ENCODE measurements around the gene ESF1.

Gene ESF1, protein sequence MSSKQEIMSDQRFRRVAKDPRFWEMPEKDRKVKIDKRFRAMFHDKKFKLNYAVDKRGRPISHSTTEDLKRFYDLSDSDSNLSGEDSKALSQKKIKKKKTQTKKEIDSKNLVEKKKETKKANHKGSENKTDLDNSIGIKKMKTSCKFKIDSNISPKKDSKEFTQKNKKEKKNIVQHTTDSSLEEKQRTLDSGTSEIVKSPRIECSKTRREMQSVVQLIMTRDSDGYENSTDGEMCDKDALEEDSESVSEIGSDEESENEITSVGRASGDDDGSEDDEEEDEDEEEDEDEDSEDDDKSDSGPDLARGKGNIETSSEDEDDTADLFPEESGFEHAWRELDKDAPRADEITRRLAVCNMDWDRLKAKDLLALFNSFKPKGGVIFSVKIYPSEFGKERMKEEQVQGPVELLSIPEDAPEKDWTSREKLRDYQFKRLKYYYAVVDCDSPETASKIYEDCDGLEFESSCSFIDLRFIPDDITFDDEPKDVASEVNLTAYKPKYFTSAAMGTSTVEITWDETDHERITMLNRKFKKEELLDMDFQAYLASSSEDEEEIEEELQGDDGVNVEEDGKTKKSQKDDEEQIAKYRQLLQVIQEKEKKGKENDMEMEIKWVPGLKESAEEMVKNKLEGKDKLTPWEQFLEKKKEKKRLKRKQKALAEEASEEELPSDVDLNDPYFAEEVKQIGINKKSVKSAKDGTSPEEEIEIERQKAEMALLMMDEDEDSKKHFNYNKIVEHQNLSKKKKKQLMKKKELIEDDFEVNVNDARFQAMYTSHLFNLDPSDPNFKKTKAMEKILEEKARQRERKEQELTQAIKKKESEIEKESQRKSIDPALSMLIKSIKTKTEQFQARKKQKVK
- 28.6 to 47.7 (median 30.9) reads per million in 4 experiments for total RNA-seq

- peak; percentile 92 for DNase-seq
These were observed at the start of gene ESF1, which contains the start of gene NDUFAF5 for GRCh38 chr20:13784893-13785715. Gene ESF1, minus strand, starts transcription at chr20:13784919. Its CDS starts 1,779 bp downstream, at chr20:13783140. Gene NDUFAF5, plus strand, starts transcription at chr20:13785028. Its CDS starts 41 bp downstream, at chr20:13785069.

GRCh38 chr20:13831476-13831875, 46.8 kb upstream of the ESF1 start:
- DNase-seq: no peak

GRCh38 chr20:13825465-13825864, 40.7 kb upstream of the ESF1 start:
- DNase-seq: no peak

DNA sequence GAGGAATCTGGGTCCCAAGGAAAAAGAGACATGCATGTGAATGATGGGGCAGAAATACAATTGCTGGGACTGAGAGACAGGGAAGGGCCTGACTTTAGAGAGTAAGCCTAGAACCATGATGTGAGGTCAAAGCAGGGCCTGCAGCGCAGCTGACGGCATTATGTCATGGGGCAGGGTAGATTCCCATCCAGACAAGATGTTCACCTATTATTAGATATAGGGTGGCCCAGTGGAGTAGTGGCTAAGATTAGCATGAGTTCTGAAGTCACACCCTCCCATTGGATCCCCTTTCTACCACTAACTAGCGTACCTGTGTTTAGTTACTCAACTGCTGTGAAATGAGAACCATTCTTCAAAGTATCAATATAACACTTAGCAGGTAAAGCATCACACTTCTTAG, 39.7 kb upstream of the ESF1 start:
- no peak for DNase-seq

DNA sequence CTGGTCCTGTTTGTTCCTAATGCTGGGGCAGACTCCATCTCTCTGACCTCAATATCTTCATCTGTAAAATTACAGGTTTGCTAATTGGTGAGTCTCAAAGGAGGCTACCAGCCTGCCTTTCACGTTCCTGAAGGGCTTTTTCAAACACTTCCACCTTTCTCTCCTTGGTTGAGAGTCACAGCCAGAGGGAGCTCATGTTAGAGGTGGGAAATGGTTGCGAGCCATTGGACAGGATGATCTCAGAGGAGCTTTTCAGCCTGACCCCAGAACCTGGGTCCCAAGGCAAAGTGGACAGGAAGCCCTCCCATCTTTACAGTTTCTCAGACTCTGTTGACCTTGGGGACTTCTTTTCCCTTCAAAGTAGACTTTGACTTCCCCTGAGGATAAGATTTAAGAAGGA, 37.7 kb upstream of the ESF1 start:
- no peak for DNase-seq

- no peak for DNase-seq
These were observed 37.2 kb upstream of the ESF1 start for GRCh38 chr20:13821876-13822275.

- DNase-seq: no peak
These were observed 35.3 kb upstream of the ESF1 start for GRCh38 chr20:13819885-13820645.

- no peak for DNase-seq
These were observed 32.6 kb upstream of the ESF1 start for GRCh38 chr20:13817342-13817741.

DNA sequence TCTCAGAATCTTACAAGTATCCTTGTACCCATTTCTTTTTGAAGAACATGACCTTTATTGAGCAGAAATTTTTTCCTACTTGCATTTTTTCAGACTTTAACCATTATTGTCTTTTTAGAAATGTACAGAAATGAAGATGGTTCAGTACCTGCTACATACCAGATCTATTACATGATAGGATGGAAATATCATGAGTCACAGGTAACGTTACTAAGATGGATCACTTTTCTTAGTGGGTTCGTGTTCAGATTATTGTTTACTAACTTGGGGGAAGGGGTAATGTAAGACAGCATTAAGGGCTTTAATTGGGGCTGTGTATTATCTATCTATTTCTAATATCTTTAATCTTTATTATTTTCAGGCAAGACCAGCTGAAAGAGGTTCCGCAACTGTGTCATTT, 32.0 kb upstream of the ESF1 start:
- no peak for DNase-seq

DNA sequence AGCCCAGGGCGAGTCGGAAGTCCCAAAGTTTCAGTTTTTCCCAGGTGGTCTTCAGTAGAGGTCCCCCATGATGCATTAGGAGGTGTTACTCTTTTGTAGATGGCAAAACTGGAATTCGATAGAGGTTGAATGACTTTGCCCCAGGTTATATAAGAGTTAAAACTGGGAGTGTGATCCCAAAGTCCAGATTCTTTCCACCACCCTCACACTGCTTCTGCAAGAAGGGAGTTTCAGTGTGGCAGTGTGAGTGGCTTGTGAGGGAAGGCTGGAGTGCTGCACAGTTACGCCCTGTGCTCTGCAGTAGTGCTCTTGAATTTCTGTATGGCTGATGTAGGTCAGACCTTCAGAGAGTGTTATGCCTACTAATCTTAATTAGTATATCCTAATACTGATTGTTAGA, 30.0 kb upstream of the ESF1 start:
- DNase-seq: no peak

GRCh38 chr20:13813910-13814309, 29.2 kb upstream of the ESF1 start:
- DNase-seq: no peak

DNA sequence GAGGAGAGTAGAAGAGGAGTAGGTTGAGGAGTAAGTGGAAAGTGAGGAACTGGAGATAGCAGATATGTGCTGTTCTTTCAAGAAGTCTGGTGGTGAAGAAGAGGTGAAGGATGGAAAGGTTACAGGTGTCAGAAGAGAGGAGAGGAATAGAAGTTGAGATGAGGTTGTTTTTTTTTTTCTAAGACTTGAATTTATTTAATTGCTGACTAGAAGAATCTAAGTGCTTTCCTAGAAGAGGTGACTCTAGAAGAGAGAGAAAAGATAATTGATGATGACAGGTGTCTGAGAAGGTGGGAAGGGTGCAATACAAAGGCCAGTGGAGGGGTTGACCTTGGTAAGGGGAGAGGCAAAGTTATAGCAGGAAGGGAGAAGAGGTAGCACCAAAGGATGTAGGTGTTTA, 25.7 kb upstream of the ESF1 start:
- no peak for DNase-seq

DNA sequence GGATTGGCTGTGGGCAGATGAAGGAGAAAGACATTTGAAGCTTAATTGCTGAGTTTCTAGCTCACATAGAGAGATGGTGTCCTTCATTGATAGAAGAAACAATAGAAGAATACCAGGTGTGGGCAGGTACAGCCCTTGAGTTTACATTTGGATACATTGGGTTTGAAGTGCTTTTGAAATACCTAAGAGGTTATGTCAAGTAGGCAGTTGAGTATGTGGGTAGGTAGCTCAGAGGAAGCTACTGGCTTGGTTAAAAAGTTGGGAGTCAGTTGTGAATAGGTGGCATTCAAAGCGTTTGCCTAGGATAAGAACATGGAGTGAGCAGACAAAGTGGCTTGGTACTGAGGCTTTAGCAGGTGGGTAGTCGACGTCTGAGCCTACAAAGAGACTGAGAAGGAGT, 25.1 kb upstream of the ESF1 start:
- DNase-seq: no peak

DNA sequence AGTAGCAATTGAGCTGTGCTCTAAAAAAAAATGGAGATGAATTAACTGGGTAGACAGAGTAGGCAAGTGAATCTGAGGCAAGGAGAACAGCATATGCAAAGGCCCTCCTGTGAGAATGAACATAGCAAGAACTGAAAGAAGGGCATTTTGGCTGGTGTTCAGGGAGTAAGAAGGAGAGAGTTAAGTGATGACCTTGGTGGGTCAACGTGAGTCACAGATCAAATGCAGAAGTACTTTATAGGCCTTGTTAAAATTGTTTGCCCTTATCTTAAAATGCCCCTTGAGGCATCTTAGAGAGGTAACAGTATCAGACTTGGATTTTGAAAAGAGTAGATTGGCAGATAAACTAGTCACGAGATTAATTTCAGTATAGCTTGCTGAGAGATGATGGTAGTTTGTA, 24.7 kb upstream of the ESF1 start:
- no peak for DNase-seq

- DNase-seq: no peak
These were observed 16.0 kb upstream of the ESF1 start for GRCh38 chr20:13800728-13801134.

- DNase-seq: no peak
These were observed 15.3 kb upstream of the ESF1 start for GRCh38 chr20:13799974-13800373.

DNA sequence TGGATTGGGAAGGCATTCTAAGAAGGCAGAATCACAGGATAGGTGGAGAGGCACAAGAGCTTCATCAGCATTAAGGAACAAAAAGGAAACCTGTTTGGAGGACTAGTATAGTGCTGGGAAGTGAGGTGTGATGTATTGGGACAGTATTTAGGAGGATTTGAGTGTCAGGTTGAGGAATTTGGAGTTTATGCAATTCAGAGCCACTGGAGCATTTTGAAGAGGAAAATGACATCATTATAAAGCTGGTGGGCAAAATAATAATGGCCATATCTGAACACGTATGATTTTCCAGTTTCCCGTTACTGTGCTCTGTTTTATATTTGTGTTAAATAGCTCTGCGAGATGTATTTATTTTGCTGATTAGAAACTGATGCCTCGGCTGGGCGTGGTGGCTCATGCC, 14.3 kb upstream of the ESF1 start:
- DNase-seq: no peak

DNA sequence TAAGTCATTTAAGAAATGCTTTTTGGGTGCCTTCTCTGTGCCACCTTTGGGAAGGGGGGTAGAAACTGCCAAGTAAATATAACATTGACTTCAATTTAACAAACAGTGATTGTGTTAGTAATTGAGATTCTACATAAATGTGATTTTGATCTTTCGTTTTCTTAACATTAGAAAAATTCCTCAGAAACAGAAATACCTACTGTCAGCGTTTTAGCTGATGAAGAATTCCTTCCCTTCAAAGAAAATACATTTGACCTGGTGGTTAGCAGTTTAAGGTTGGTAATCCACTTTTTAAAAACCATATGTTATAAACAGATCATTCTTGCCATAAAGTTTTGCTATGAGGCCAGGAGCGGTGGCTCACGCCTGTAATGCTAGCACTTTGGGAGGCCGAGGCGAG, 9.9 kb upstream of the ESF1 start:
- no peak for DNase-seq

- no peak for DNase-seq
These were observed 8.3 kb upstream of the ESF1 start for GRCh38 chr20:13793001-13793400.

DNA sequence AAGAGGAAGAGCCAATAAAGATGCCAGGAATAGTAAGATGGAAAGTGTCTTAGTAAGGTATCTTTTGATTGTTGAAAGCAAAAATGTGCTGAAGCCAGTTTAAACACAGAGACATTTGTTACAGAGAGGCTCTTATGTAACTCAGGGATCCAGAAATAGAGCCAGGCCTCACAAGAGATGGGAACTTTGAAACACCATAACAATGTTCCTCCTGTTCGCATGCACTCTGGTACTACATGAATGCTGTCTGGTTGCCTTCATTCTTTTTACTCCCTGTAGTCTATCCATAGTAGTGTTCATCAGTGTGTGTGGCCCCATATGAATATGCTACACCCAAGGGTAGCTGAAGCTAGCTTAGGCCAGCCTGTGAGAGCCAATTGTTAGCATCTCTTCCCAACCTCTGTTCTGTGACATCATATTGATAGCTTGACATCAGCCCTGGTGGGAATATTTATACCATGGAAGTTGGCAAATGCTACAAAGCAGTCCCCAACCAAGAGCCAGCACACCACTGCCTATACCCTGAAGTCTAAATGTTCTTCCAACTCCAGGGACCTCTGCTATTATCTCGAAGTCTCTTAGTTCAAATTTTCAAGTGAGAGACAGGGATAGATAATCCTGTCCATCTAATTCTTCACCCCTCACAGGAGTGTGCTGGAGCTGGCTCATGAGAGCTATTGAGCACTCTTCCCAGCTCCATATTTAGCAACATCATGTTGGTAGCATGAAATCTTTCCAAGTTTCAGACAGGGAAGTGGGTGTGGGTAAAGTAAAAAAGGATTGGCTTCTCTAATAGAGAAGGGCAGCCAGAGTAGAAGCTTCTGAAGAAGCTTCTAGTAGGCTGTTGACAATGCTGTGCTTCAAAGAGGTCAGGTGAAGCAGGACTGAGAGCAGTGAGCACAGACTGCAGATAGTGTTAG, 7.1 kb upstream of the ESF1 start:
- DNase-seq: no peak

GRCh38 chr20:13790708-13791107, 6.0 kb upstream of the ESF1 start:
- DNase-seq: no peak

Data from effector CD8-positive, alpha-beta T cell (primary cell).